ENCODE data around the gene NEUROG2. TPM values are rescaled to one million over a fixed set of nuclear protein-coding genes. Genes with fewer than 3 reads are reported as not detected.
"Not testable (repeated sequence)": the region's sequence is repeated elsewhere in the genome, so short reads cannot be mapped to it uniquely, and the experiment has no call there.

Gene NEUROG2
- total RNA-seq: not detected

GRCh38 chr4:112516066-112516470 lies at the start of gene NEUROG2:
Gene NEUROG2 (minus strand): TSS chr4:112516180. CDS start chr4:112515475, 705 bp downstream.
- Mint-ChIP-seq H3K27me3 (peaks cover 99% of the 10 kb centered on the region), H3K4me3 (peak within 1 kb of the TSS; percentile 92), H3K36me3 (peaks cover 13% of the 10 kb centered on the region), H3K9me3 (peaks cover 8% of the 10 kb centered on the region), H3K27ac (no peak within 1 kb of the TSS), H3K4me1 (peaks cover 53% of the 10 kb centered on the region)
- no peak for DNase-seq

- H3K27me3 Mint-ChIP-seq: no peaks in the 10 kb centered on the region
- no peak overlapping the region for H3K4me3 Mint-ChIP-seq
- DNase-seq: no peak
- no peak overlapping the region for H3K27ac Mint-ChIP-seq
- H3K9me3 Mint-ChIP-seq: no peaks in the 10 kb centered on the region
- H3K4me1 Mint-ChIP-seq: no peaks in the 10 kb centered on the region
- H3K36me3 Mint-ChIP-seq: peaks cover 45% of the 10 kb centered on the region
Measured at GRCh38 chr4:112564706-112565270, 48.8 kb upstream of the NEUROG2 start.

GRCh38 chr4:112563431-112564200 lies 47.6 kb upstream of the NEUROG2 start:
- H3K27ac Mint-ChIP-seq: no peak overlapping the region
- no peaks in the 10 kb centered on the region for H3K27me3 Mint-ChIP-seq
- no peaks in the 10 kb centered on the region for H3K4me1 Mint-ChIP-seq
- no peak for DNase-seq
- H3K36me3 Mint-ChIP-seq: peaks cover 46% of the 10 kb centered on the region
- no peak overlapping the region for H3K4me3 Mint-ChIP-seq
- no peaks in the 10 kb centered on the region for H3K9me3 Mint-ChIP-seq

GRCh38 chr4:112562254-112562879 lies 46.4 kb upstream of the NEUROG2 start:
- no peak for DNase-seq
- no peak overlapping the region for H3K27ac Mint-ChIP-seq
- H3K4me1 Mint-ChIP-seq: no peaks in the 10 kb centered on the region
- no peak overlapping the region for H3K4me3 Mint-ChIP-seq
- peaks cover 43% of the 10 kb centered on the region for H3K36me3 Mint-ChIP-seq
- H3K27me3 Mint-ChIP-seq: no peaks in the 10 kb centered on the region
- no peaks in the 10 kb centered on the region for H3K9me3 Mint-ChIP-seq

GRCh38 chr4:112560084-112560483 lies 44.1 kb upstream of the NEUROG2 start:
- no peaks in the 10 kb centered on the region for H3K4me1 Mint-ChIP-seq
- no peak for DNase-seq
- no peaks in the 10 kb centered on the region for H3K9me3 Mint-ChIP-seq
- H3K27me3 Mint-ChIP-seq: no peaks in the 10 kb centered on the region
- no peak overlapping the region for H3K27ac Mint-ChIP-seq
- peaks cover 29% of the 10 kb centered on the region for H3K36me3 Mint-ChIP-seq
- H3K4me3 Mint-ChIP-seq: no peak overlapping the region

- DNase-seq: no peak
- Mint-ChIP-seq H3K9me3 (no peaks in the 10 kb centered on the region), H3K27ac (no peak overlapping the region), H3K4me1 (no peaks in the 10 kb centered on the region), H3K4me3 (no peak overlapping the region), H3K27me3 (no peaks in the 10 kb centered on the region), H3K36me3 (peaks cover 30% of the 10 kb centered on the region)
Measured at GRCh38 chr4:112559053-112559452, 43.1 kb upstream of the NEUROG2 start.

GRCh38 chr4:112557676-112558411 lies 41.9 kb upstream of the NEUROG2 start:
- H3K9me3 Mint-ChIP-seq: no peaks in the 10 kb centered on the region
- H3K27me3 Mint-ChIP-seq: no peaks in the 10 kb centered on the region
- H3K36me3 Mint-ChIP-seq: peaks cover 29% of the 10 kb centered on the region
- no peaks in the 10 kb centered on the region for H3K4me1 Mint-ChIP-seq
- no peak for DNase-seq
- no peak overlapping the region for H3K4me3 Mint-ChIP-seq
- H3K27ac Mint-ChIP-seq: no peak overlapping the region

- H3K27me3 Mint-ChIP-seq, H3K4me1 Mint-ChIP-seq, DNase-seq, H3K9me3 Mint-ChIP-seq, H3K4me3 Mint-ChIP-seq, H3K27ac Mint-ChIP-seq: not testable (repeated sequence)
- H3K36me3 Mint-ChIP-seq: peaks cover 19% of the 10 kb centered on the region
Measured at GRCh38 chr4:112554271-112554670, 38.3 kb upstream of the NEUROG2 start.

GRCh38 chr4:112552668-112553067 lies 36.7 kb upstream of the NEUROG2 start:
- Mint-ChIP-seq H3K27me3 (no peaks in the 10 kb centered on the region), H3K27ac (no peak overlapping the region), H3K9me3 (no peaks in the 10 kb centered on the region)

GRCh38 chr4:112550728-112551127 lies 34.7 kb upstream of the NEUROG2 start:
- H3K27ac Mint-ChIP-seq: no peak overlapping the region
- H3K36me3 Mint-ChIP-seq: peaks cover 11% of the 10 kb centered on the region
- H3K9me3 Mint-ChIP-seq: no peaks in the 10 kb centered on the region
- DNase-seq: no peak
- no peaks in the 10 kb centered on the region for H3K27me3 Mint-ChIP-seq
- no peak overlapping the region for H3K4me3 Mint-ChIP-seq
- H3K4me1 Mint-ChIP-seq: no peaks in the 10 kb centered on the region

More at GRCh38 chr4:112552668-112553067, 36.7 kb upstream of the NEUROG2 start:
- Mint-ChIP-seq H3K4me1 (no peaks in the 10 kb centered on the region), H3K36me3 (peaks cover 11% of the 10 kb centered on the region), H3K4me3 (no peak overlapping the region)
- DNase-seq: no peak

GRCh38 chr4:112546476-112546875 lies 30.5 kb upstream of the NEUROG2 start:
- Mint-ChIP-seq H3K4me3 (no peak overlapping the region), H3K4me1 (no peaks in the 10 kb centered on the region), H3K27ac (no peak overlapping the region), H3K27me3 (no peaks in the 10 kb centered on the region), H3K36me3 (no peaks in the 10 kb centered on the region), H3K9me3 (no peaks in the 10 kb centered on the region)
- DNase-seq: no peak

GRCh38 chr4:112545346-112545745 lies 29.4 kb upstream of the NEUROG2 start:
- no peak for DNase-seq
- no peaks in the 10 kb centered on the region for H3K36me3 Mint-ChIP-seq
- H3K27ac Mint-ChIP-seq: no peak overlapping the region
- H3K9me3 Mint-ChIP-seq: no peaks in the 10 kb centered on the region
- no peaks in the 10 kb centered on the region for H3K27me3 Mint-ChIP-seq
- no peaks in the 10 kb centered on the region for H3K4me1 Mint-ChIP-seq
- H3K4me3 Mint-ChIP-seq: no peak overlapping the region

- no peaks in the 10 kb centered on the region for H3K4me1 Mint-ChIP-seq
- no peak overlapping the region for H3K4me3 Mint-ChIP-seq
- H3K9me3 Mint-ChIP-seq: no peaks in the 10 kb centered on the region
- no peak overlapping the region for H3K27ac Mint-ChIP-seq
- no peaks in the 10 kb centered on the region for H3K27me3 Mint-ChIP-seq
- DNase-seq: no peak
- peaks cover 9% of the 10 kb centered on the region for H3K36me3 Mint-ChIP-seq
Measured at GRCh38 chr4:112540695-112541094, 24.7 kb upstream of the NEUROG2 start.

- no peak for DNase-seq
- Mint-ChIP-seq H3K27me3 (peaks cover 8% of the 10 kb centered on the region), H3K36me3 (peaks cover 9% of the 10 kb centered on the region), H3K9me3 (no peaks in the 10 kb centered on the region), H3K4me3 (no peak overlapping the region), H3K4me1 (no peaks in the 10 kb centered on the region), H3K27ac (no peak overlapping the region)
Measured at GRCh38 chr4:112536123-112536522, 20.1 kb upstream of the NEUROG2 start.

GRCh38 chr4:112532267-112532666 lies 16.3 kb upstream of the NEUROG2 start:
- Mint-ChIP-seq H3K4me1 (no peaks in the 10 kb centered on the region), H3K4me3 (no peak overlapping the region), H3K36me3 (peaks cover 1% of the 10 kb centered on the region), H3K27ac (no peak overlapping the region), H3K27me3 (peaks cover 27% of the 10 kb centered on the region), H3K9me3 (no peaks in the 10 kb centered on the region)
- no peak for DNase-seq
